Prostate gland (tissue), 2 donors: ENCODE data around the gene DMAC2L. TPM values are rescaled to one million over a fixed set of nuclear protein-coding genes. Genes with fewer than 3 reads are reported as not detected.

Experiments
- DNase-seq: peaks from one replicate; pipeline ENCODE4 v3.0.0-alpha.2; 2019; ENCODE audit warnings: low spot score
- H3K27ac ChIP-seq, 2 donors: fragments of 200-600 bp; sonication (generic); 2 replicates each; pipeline ENCODE4 v1.5.1; 2017 to 2019
- H3K27me3 ChIP-seq: fragments of 200-600 bp; sonication (generic); replicated peaks from 2 replicates; pipeline ENCODE4 v1.5.1; 2019; ENCODE audit not compliant: insufficient read depth
- H3K36me3 ChIP-seq, 2 donors: fragments of 200-600 bp; sonication (generic); 1 replicate in 1 of 2; 2 replicates in 1 of 2; pipeline versions ENCODE4 v1.5.1 to v1.8.1; 2017 to 2019
- H3K4me1 ChIP-seq: fragments of 200-600 bp; sonication (generic); replicated peaks from 2 replicates; pipeline ENCODE4 v1.5.1; 2019
- H3K4me3 ChIP-seq, 2 donors: fragments of 200-600 bp; sonication (generic); 2 replicates each; pipeline ENCODE4 v1.5.1; 2017 to 2019
- H3K9me3 ChIP-seq: fragments of 200-600 bp; sonication (generic); 2 replicates; pipeline ENCODE4 v1.5.1; 2017
- CTCF ChIP-seq, 4 experiments: fragments of 200-600 bp in 2 of 4; fragments of 450-650 bp in 2 of 4; sonication (generic) in 2 of 4; IDR thresholded peaks; 1 replicate in 3 of 4; 2 replicates in 1 of 4; pipeline ENCODE4 v1.5.1; 2016 to 2019; ENCODE audit warnings: antibody characterized with exemption in 4 of 4, mild to moderate bottlenecking in 2 of 4, moderate library complexity in 2 of 4
- POLR2A ChIP-seq: fragments of 450-650 bp; IDR thresholded peaks from one replicate; pipeline ENCODE4 v1.6.1; 2016; ENCODE audit warnings: antibody characterized with exemption, mild to moderate bottlenecking
- POLR2AphosphoS5 ChIP-seq: sonication (generic); formaldehyde crosslinking; IDR thresholded peaks from one replicate; pipeline ENCODE4 v1.6.1; 2017; ENCODE audit warnings: antibody characterized with exemption
- WGBS: methylation state at CpG from one replicate; pipeline ENCODE4 v1.1.5; 2018; 5-methylcytosine and 5-hydroxymethylcytosine counted together
- intact Hi-C: fragments of 100-400 bp; cut with DNase I; formaldehyde crosslinking; loops from one replicate; pipeline ENCODE4 v1.14.2; 2022
- total RNA-seq, 2 donors: library from RNA; depleted of rRNA; stranded (reverse); fragments of >200 nt; gene quantifications; one replicate each; pipeline ENCODE4 v1.1.0, GENCODE V29; 2016

DMAC2L gene
- total RNA-seq, 2 donors from 2014 or later = 6.9 to 24.5 TPM

DNA sequence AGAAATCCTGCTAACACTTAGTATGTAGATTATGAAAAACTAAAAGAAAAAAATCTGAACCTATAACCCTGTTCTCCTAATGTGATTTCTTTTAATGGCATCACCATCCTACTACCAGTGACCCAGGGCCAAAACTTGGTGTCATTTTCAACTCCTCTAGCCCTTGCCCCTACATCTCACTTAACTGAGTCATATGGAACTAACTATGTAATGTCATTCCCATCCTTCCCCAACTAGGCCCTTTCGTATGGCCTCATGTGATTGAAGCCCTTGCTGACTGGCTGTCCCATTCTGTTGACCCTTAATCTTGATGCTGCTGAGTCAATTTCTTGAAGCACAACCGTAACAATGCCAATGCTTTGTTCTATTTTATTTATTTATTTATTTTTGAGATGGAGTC is 7.6 kb downstream of the DMAC2L start:
- H3K27me3 ChIP-seq = no peaks in the 10 kb centered on the region
- no peaks in the 10 kb centered on the region for H3K4me1 ChIP-seq
- no peak overlapping the region for H3K4me3 ChIP-seq
- intact Hi-C loops = loop anchor here (2.0 to 10.0 kb wide), 3 partner anchors 78 to 455 kb away; partner anchors contain the start of genes CDKL1 and MAP4K5
- WGBS = 90% methylated on average over 2 of the region's 2 CpGs
- H3K36me3 ChIP-seq = no peaks in the 10 kb centered on the region
- TF ChIP-seq POLR2A = no peak
- no peak for TF ChIP-seq POLR2AphosphoS5
- no peak for TF ChIP-seq CTCF (IDR thresholded peaks at IDR 0.05)
- no peaks in the 10 kb centered on the region for H3K9me3 ChIP-seq
- no peak overlapping the region for H3K27ac ChIP-seq
- no peak for DNase-seq

DNA sequence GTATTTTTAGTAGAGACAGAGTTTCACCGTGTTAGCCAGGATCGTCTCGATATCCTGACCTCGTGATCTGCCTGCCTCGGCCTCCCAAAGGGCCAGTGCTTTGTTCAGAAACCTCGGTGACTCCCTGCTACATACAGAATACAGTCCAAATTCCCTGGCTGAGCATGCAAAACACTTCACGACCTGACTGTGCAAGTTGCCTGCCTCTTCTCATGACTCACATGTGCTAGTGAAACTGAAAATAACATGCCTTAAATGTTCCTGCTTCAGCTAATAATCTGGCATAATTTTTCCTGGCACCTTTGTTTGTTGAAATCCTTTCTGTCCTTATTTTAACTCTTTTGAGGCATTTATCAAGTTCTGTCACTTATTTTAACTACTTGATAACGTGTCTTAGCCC is 8.2 kb downstream of the DMAC2L start:
- no peak for TF ChIP-seq CTCF (IDR thresholded peaks at IDR 0.05)
- no peak for TF ChIP-seq POLR2A
- TF ChIP-seq POLR2AphosphoS5 = no peak
- intact Hi-C loops = loop anchor here (2.0 to 5.0 kb wide), 2 partner anchors 77 to 213 kb away; partner anchors contain the start of genes CDKL1 and MAP4K5
- 59% methylated on average over 8 of the region's 8 CpGs for WGBS
- H3K36me3 ChIP-seq = no peaks in the 10 kb centered on the region
- H3K4me1 ChIP-seq = no peaks in the 10 kb centered on the region
- H3K9me3 ChIP-seq = no peaks in the 10 kb centered on the region
- no peaks in the 10 kb centered on the region for H3K27me3 ChIP-seq
- no peak overlapping the region for H3K4me3 ChIP-seq
- no peak for DNase-seq
- H3K27ac ChIP-seq = peak overlapping the region; percentile 44 to 57

- DNase-seq = peak; percentile 70
- 5% methylated on average over 9 of the region's 9 CpGs for WGBS
- intact Hi-C loops = loop anchor here (2.0 to 5.0 kb wide), 2 partner anchors 76 to 212 kb away; partner anchors contain the start of genes CDKL1 and MAP4K5
- Histone ChIP-seq H3K4me1 (no peaks in the 10 kb centered on the region), H3K9me3 (no peaks in the 10 kb centered on the region), H3K4me3 (no peak overlapping the region), H3K27ac (peak overlapping the region; percentile 48 to 57), H3K27me3 (no peaks in the 10 kb centered on the region), H3K36me3 (no peaks in the 10 kb centered on the region)
- peak; percentile 65 to 81 (median 76) for TF ChIP-seq CTCF (IDR thresholded peaks at IDR 0.05)
- TF ChIP-seq POLR2A = no peak
- TF ChIP-seq POLR2AphosphoS5 = peak; percentile 71
These were observed 9.0 kb downstream of the DMAC2L start for GRCh38 chr14:50321009-50321660.

DNA sequence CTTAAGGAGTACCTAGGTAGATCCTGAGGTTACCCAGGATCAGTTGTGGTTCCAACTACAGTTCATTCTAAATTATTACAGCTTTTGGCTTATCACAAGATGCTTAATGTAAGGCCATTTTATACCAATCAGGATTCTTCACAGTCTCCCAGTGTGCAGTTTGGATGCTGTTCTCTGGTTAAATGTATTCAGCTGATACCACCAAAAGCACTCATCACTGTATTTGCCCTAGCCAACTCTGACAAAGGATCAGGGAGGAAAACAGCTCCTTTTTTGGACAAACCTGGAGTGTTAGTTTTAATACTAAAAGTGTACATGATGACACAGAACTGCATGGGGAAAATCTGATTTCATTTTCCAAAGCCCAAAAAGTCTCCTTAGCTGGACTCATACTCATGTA is 19.5 kb downstream of the DMAC2L start:
- no peaks in the 10 kb centered on the region for H3K36me3 ChIP-seq
- no peak for DNase-seq
- peaks cover 3% of the 10 kb centered on the region for H3K4me1 ChIP-seq
- no peak overlapping the region for H3K27ac ChIP-seq
- no peaks in the 10 kb centered on the region for H3K9me3 ChIP-seq
- no peak overlapping the region for H3K4me3 ChIP-seq
- intact Hi-C loops = no loop called here
- no peaks in the 10 kb centered on the region for H3K27me3 ChIP-seq
- TF ChIP-seq CTCF (IDR thresholded peaks at IDR 0.05) (no peak), POLR2AphosphoS5 (no peak), POLR2A (no peak)

DNA sequence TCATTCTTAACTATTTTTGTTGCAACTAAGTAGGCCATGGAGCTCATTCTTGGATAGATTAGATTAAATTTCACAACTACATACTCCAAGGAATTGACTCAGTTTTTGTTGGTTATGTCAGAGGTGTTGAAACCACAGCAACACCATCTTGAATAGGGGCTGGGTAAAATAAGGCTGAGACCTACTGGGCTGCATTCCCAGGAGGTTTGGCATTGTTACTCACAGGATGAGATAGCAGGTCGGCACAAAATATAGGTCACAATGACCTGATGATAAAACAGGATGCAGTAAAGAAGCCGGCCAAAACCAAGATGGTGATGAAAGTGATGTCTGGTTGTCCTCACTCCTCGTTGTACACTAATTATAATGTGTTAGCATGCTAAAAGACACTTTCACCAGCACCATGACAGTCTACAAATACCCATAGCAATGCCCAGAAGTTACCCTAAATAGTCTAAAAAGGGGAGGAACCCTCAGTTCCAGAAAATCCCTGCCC is 20.9 kb downstream of the DMAC2L start:
- no peaks in the 10 kb centered on the region for H3K9me3 ChIP-seq
- DNase-seq = no peak
- intact Hi-C loops = no loop called here
- H3K27ac ChIP-seq = no peak overlapping the region
- 65% methylated on average over 3 of the region's 3 CpGs for WGBS
- peaks cover 3% of the 10 kb centered on the region for H3K4me1 ChIP-seq
- no peaks in the 10 kb centered on the region for H3K36me3 ChIP-seq
- no peaks in the 10 kb centered on the region for H3K27me3 ChIP-seq
- TF ChIP-seq CTCF (IDR thresholded peaks at IDR 0.05) (no peak), POLR2AphosphoS5 (no peak), POLR2A (no peak)
- H3K4me3 ChIP-seq = no peak overlapping the region
